Measurements from ENCODE around the gene ETFBKMT.

GRCh38 chr12:31663576-31663975 is 4.1 kb downstream of the ETFBKMT start:
- TF ChIP-seq CTCF (IDR thresholded peaks at IDR 0.05) (no peak), POLR2A (IDR thresholded peaks at IDR 0.05) (no peak)
